ENCODE measurements around the gene KY.

KY gene

DNA sequence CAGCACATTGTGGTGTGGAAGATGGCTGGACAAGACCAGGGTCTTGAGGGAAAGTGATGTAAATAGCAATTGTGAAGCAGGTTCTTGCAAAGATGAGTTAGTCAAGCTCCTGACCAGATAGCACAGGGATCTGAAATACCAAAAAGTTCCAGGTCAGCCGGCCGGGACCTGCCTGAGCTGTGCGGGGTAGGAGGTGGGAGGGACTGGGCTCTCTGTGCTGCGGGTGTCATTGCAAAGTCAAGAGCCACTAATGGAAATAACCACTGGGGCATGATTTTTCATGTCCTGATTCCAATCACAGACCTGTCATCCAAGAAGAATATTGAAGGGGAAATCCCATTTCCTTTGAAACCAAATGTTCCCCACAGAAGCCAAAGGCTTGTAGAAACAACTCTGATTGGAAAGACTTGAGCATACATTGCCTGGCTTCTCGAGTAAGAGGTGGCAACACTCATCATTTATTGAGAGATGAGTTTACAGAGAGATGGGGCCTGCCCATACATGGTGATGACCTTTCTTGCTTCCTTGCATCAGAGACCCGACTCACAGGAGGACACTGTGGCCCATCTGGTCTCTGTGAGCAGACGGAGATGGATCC lies 44.2 kb upstream of the KY start:
- DNase-seq: no peak
- H3K9me3 ChIP-seq (ENCODE audit: severe bottlenecking): no peaks in the 10 kb centered on the region
- TF ChIP-seq, protein P1, sequence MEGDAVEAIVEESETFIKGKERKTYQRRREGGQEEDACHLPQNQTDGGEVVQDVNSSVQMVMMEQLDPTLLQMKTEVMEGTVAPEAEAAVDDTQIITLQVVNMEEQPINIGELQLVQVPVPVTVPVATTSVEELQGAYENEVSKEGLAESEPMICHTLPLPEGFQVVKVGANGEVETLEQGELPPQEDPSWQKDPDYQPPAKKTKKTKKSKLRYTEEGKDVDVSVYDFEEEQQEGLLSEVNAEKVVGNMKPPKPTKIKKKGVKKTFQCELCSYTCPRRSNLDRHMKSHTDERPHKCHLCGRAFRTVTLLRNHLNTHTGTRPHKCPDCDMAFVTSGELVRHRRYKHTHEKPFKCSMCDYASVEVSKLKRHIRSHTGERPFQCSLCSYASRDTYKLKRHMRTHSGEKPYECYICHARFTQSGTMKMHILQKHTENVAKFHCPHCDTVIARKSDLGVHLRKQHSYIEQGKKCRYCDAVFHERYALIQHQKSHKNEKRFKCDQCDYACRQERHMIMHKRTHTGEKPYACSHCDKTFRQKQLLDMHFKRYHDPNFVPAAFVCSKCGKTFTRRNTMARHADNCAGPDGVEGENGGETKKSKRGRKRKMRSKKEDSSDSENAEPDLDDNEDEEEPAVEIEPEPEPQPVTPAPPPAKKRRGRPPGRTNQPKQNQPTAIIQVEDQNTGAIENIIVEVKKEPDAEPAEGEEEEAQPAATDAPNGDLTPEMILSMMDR (IDR thresholded peaks at IDR 0.05; ENCODE audit: low read depth, low read length): no peak
- H3K36me3 ChIP-seq: no peaks in the 10 kb centered on the region
- no peak overlapping the region for H3K4me3 ChIP-seq (ENCODE audit: low read depth, low read length)
- H3K27me3 ChIP-seq (ENCODE audit: insufficient read depth, low read depth, severe bottlenecking): no peaks in the 10 kb centered on the region
- H3K27ac ChIP-seq: no peak overlapping the region

DNA sequence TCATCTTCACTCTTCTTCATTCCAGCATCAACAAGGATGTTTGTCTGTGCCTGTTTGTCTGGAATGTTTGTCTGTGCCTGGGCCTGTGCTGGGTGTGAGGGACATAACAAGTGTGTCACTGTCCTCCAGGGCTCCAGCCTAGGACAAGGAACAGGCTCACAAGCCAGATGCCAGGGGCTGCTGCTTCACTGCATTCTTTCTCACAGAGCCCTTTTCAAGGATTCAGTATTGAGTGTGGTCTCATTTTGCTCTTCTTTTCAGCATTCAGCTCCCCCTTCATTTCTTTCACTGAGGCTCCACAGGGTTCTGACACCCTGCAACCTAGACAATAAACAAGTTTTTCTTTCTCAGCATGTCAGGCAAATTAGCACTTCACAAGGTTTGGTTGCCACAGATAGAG lies 43.6 kb upstream of the KY start:
- H3K9me3 ChIP-seq (ENCODE audit: severe bottlenecking): no peaks in the 10 kb centered on the region
- DNase-seq: no peak

DNA sequence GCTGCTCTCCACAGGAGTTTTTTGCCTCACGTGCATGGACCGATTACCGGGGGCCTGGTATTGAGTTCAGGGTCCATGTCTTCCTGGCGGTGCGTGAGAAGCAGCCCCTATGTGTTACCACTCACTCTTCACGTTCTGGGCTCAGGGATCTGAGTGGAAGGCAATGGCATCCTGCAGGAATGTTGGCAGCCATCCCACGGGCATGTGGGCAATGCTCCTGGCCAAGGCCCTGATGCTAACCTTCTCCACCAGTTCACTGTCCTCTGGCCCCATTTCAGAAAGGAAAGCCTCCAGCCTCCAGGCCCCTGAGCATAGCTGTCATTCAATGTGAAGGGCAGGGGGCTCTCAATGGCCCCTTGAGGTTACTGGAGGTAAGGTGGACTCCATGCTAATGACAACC lies 43.0 kb upstream of the KY start:
- no peak for DNase-seq
- TF ChIP-seq, protein P1 (IDR thresholded peaks at IDR 0.05; ENCODE audit: low read depth, low read length): no peak
- Histone ChIP-seq H3K36me3 (no peaks in the 10 kb centered on the region), H3K27ac (no peak overlapping the region), H3K9me3 (ENCODE audit: severe bottlenecking) (no peaks in the 10 kb centered on the region), H3K27me3 (ENCODE audit: insufficient read depth, low read depth, severe bottlenecking) (no peaks in the 10 kb centered on the region), H3K4me3 (ENCODE audit: low read depth, low read length) (no peak overlapping the region)

More for the DNA sequence above, 43.6 kb upstream of the KY start:
- H3K27me3 ChIP-seq (ENCODE audit: insufficient read depth, low read depth, severe bottlenecking): no peaks in the 10 kb centered on the region
- H3K36me3 ChIP-seq: no peaks in the 10 kb centered on the region
- TF ChIP-seq, protein P1 (IDR thresholded peaks at IDR 0.05; ENCODE audit: low read depth, low read length): no peak
- no peak overlapping the region for H3K27ac ChIP-seq
- H3K4me3 ChIP-seq (ENCODE audit: low read depth, low read length): no peak overlapping the region

DNA sequence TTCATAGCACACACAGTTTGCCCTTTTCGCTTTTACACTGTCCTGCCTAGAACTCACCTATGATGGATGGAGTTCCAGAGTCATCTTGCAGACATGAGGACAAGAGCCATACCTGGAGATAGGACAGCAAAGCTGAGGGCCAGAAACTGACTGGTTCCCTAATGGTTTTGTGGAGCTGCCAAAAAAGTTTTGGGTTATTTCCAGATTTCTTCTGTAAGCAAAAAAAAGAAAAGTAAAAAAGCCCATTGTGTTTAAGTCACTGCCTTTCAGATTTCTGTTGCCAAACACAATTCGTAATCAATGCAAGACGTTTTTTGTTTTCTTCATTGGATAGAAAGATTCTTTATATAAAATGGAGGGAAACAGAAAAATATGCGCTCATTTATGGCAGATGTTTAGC lies 42.4 kb upstream of the KY start:
- no peak for DNase-seq
- Histone ChIP-seq H3K27ac (no peak overlapping the region), H3K36me3 (no peaks in the 10 kb centered on the region), H3K27me3 (ENCODE audit: insufficient read depth, low read depth, severe bottlenecking) (no peaks in the 10 kb centered on the region), H3K9me3 (ENCODE audit: severe bottlenecking) (no peaks in the 10 kb centered on the region), H3K4me3 (ENCODE audit: low read depth, low read length) (no peak overlapping the region)
- TF ChIP-seq, protein P1 (IDR thresholded peaks at IDR 0.05; ENCODE audit: low read depth, low read length): no peak

DNA sequence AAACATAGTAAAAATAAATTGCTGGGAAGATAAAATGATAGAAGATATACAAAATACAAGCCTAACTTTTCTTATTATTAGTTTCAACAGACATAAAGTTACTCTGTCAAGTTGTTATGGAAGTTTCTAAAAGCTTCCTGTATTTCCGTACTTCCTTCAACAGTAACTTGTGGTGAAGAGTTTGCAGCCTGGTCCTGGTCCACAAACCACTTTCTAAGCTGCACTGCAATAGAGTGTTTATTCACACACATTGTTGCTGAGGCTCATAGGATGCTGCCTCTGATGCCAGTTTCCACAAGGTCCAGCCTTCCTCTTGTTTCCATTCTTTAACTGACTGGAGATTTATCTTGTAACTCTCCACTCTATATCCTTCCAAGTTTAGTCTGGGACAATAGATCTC lies 39.4 kb upstream of the KY start:
- DNase-seq: no peak
- Histone ChIP-seq H3K36me3 (no peaks in the 10 kb centered on the region), H3K27ac (no peak overlapping the region), H3K9me3 (ENCODE audit: severe bottlenecking) (no peaks in the 10 kb centered on the region), H3K4me3 (ENCODE audit: low read depth, low read length) (no peak overlapping the region), H3K27me3 (ENCODE audit: insufficient read depth, low read depth, severe bottlenecking) (no peaks in the 10 kb centered on the region)
- TF ChIP-seq, protein P1 (IDR thresholded peaks at IDR 0.05; ENCODE audit: low read depth, low read length): no peak

DNA sequence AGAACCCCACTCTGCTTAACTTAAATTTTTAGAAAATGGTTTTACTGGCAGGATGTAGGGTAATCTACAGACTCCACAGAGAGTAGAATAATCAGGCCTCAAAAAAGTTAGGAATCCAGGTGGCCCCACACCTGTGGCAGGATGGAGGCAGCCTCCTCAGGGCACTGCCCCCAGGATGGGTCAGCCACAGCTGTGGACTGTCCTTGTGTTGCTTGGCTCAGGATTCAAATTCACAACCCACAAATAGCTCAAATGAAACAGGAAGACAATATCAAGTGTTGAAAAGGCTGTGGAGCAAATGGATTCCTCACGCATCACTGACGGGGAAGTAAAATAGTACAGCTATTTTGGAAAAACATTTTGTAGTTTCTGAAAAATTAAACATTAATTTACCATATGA lies 36.8 kb upstream of the KY start:
- no peaks in the 10 kb centered on the region for H3K36me3 ChIP-seq
- no peaks in the 10 kb centered on the region for H3K9me3 ChIP-seq (ENCODE audit: severe bottlenecking)
- H3K27me3 ChIP-seq (ENCODE audit: insufficient read depth, low read depth, severe bottlenecking): no peaks in the 10 kb centered on the region
- no peak overlapping the region for H3K27ac ChIP-seq
- TF ChIP-seq, protein P1 (IDR thresholded peaks at IDR 0.05; ENCODE audit: low read depth, low read length): no peak
- DNase-seq: no peak
- H3K4me3 ChIP-seq (ENCODE audit: low read depth, low read length): no peak overlapping the region
